ENCODE measurements around the gene ZBTB7C.

ZBTB7C gene

DNA sequence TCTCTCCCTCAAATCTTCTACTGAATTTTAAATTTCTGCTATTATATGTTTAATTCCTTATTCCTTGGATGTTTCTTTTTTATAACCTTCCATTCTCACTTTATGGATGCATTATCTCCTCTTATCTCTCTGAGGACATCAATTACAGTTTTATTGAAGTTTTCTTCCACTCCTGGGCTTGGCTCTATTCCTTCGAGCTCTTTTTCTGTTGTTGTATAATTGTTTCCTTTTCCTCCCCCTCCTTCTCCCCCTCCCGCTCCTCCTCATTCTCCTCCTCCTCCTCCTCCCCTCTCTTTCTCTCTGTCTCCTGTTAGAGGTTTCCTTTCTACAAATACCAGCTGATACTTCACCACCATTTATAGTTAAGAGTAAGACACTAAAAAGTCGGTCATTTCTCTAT, 209.8 kb downstream of the ZBTB7C start:
- TF ChIP-seq FOXP2 (optimal IDR thresholded peaks at IDR 0.05; ENCODE audit: borderline replicate concordance, extremely low read depth, extremely low read length, insufficient read depth) (no peak), POLR2AphosphoS5 (IDR thresholded peaks at IDR 0.05; ENCODE audit: low read depth, low read length) (no peak), SIN3A (IDR thresholded peaks at IDR 0.05; ENCODE audit: borderline replicate concordance, insufficient read depth, low read length) (no peak), TAF1 (IDR thresholded peaks at IDR 0.05; ENCODE audit: borderline replicate concordance, insufficient read depth, low read length) (no peak)
- TF ChIP-seq, protein P1, sequence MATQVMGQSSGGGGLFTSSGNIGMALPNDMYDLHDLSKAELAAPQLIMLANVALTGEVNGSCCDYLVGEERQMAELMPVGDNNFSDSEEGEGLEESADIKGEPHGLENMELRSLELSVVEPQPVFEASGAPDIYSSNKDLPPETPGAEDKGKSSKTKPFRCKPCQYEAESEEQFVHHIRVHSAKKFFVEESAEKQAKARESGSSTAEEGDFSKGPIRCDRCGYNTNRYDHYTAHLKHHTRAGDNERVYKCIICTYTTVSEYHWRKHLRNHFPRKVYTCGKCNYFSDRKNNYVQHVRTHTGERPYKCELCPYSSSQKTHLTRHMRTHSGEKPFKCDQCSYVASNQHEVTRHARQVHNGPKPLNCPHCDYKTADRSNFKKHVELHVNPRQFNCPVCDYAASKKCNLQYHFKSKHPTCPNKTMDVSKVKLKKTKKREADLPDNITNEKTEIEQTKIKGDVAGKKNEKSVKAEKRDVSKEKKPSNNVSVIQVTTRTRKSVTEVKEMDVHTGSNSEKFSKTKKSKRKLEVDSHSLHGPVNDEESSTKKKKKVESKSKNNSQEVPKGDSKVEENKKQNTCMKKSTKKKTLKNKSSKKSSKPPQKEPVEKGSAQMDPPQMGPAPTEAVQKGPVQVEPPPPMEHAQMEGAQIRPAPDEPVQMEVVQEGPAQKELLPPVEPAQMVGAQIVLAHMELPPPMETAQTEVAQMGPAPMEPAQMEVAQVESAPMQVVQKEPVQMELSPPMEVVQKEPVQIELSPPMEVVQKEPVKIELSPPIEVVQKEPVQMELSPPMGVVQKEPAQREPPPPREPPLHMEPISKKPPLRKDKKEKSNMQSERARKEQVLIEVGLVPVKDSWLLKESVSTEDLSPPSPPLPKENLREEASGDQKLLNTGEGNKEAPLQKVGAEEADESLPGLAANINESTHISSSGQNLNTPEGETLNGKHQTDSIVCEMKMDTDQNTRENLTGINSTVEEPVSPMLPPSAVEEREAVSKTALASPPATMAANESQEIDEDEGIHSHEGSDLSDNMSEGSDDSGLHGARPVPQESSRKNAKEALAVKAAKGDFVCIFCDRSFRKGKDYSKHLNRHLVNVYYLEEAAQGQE (IDR thresholded peaks at IDR 0.05; ENCODE audit: insufficient read depth in 1 of 2, low read depth in 2 of 2, low read length in 2 of 2) = no peak

GRCh38 chr18:48197819-48198218, 211.4 kb downstream of the ZBTB7C start:
- no peak for TF ChIP-seq POLR2AphosphoS5 (IDR thresholded peaks at IDR 0.05; ENCODE audit: low read depth, low read length)
- TF ChIP-seq FOXP2 (optimal IDR thresholded peaks at IDR 0.05; ENCODE audit: borderline replicate concordance, extremely low read depth, extremely low read length, insufficient read depth) = no peak
- TF ChIP-seq, protein P1 (IDR thresholded peaks at IDR 0.05; ENCODE audit: insufficient read depth in 1 of 2, low read depth in 2 of 2, low read length in 2 of 2) = no peak
- no peak for TF ChIP-seq TAF1 (IDR thresholded peaks at IDR 0.05; ENCODE audit: borderline replicate concordance, insufficient read depth, low read length)
- TF ChIP-seq SIN3A (IDR thresholded peaks at IDR 0.05; ENCODE audit: borderline replicate concordance, insufficient read depth, low read length) = no peak

DNA sequence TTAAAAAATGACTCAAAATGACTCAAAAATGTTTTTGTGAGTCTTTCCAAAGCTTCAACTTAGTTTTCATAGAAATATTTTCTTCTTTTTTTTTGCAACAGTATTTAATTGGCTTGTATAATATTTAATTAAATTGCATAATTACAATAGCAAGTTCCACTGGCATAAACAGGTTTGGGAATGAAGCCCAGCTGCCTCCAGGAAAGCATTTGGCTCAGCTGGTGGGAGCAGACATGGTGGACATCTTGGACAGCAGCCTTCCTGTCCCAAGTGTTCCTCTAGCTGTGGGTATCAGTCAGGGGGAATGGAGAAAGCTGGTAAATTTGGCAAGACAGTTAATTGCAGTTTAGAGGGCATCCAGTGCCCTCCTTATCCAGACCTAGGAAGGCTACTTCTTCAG, 213.4 kb downstream of the ZBTB7C start:
- TF ChIP-seq FOXP2 (optimal IDR thresholded peaks at IDR 0.05; ENCODE audit: borderline replicate concordance, extremely low read depth, extremely low read length, insufficient read depth) = no peak
- TF ChIP-seq POLR2AphosphoS5 (IDR thresholded peaks at IDR 0.05; ENCODE audit: low read depth, low read length) = no peak
- no peak for TF ChIP-seq TAF1 (IDR thresholded peaks at IDR 0.05; ENCODE audit: borderline replicate concordance, insufficient read depth, low read length)
- TF ChIP-seq, protein P1 (IDR thresholded peaks at IDR 0.05; ENCODE audit: insufficient read depth in 1 of 2, low read depth in 2 of 2, low read length in 2 of 2) = no peak
- TF ChIP-seq SIN3A (IDR thresholded peaks at IDR 0.05; ENCODE audit: borderline replicate concordance, insufficient read depth, low read length) = no peak

DNA sequence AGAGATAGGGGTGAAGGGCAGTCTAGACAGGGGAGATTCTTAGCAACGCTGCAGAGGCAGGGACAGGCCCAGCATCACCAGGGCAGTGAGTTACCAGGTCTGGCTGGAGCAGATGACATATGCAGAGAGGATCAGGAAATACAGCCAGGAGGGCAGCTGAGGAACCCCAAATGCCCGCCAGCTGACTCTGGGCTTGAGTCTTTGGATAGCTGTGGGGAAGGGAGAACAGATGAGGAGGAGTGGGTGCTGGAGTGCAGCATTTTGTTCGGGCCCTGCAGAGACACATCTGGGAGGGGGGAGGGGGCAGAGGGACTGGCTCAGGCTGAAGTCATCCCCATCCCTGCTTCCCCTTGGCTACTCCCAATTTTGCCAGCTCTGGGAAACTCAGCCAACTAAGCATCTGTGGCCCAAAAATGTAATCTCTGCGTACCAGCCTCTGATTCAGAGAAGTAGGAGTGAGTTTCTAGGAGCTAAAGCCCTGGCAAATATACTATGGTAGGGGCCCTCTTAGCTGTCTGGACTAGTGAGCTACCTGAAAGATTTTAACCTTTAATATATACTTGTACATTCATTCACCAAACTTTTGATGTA, 214.5 kb downstream of the ZBTB7C start:
- no peak for TF ChIP-seq FOXP2 (optimal IDR thresholded peaks at IDR 0.05; ENCODE audit: borderline replicate concordance, extremely low read depth, extremely low read length, insufficient read depth)
- TF ChIP-seq, protein P1 (IDR thresholded peaks at IDR 0.05; ENCODE audit: insufficient read depth in 1 of 2, low read depth in 2 of 2, low read length in 2 of 2) = no peak
